SHP77 treated with DMSO at 0.1 percent for 48 hours (cell line): Measurements from ENCODE around the gene DMWD.

ENCODE experiments used
- DNase-seq: peaks from one replicate; lab custom pipeline; 2025; lab: John Stamatoyannopoulos, UW

Gene DMWD

GRCh38 chr19:45770192-45771101 lies 22.2 kb downstream of the DMWD start:
- peak; percentile 95 for DNase-seq

GRCh38 chr19:45769821-45770191 lies 22.8 kb downstream of the DMWD start:
- no peak for DNase-seq

- DNase-seq = peak; percentile 83
Measured at GRCh38 chr19:45768984-45769782, 23.5 kb downstream of the DMWD start, which contains the start of gene SIX5. SIX5 (minus strand) TSS chr19:45769252; CDS start chr19:45768844, 408 bp downstream.

- DNase-seq = no peak
Measured at GRCh38 chr19:45768655-45768983, 24.0 kb downstream of the DMWD start.

GRCh38 chr19:45767881-45768654 lies 24.6 kb downstream of the DMWD start:
- DNase-seq = no peak

GRCh38 chr19:45767410-45767880 lies 25.2 kb downstream of the DMWD start:
- DNase-seq = no peak

- no peak for DNase-seq
Measured at GRCh38 chr19:45766869-45767346, 25.7 kb downstream of the DMWD start.

- DNase-seq = no peak
Measured at GRCh38 chr19:45766296-45766868, 26.3 kb downstream of the DMWD start.

- DNase-seq = no peak
Measured at GRCh38 chr19:45765702-45766295, 26.8 kb downstream of the DMWD start.

GRCh38 chr19:45764945-45765701 lies 27.5 kb downstream of the DMWD start:
- no peak for DNase-seq

GRCh38 chr19:45764475-45764874 lies 28.2 kb downstream of the DMWD start:
- DNase-seq = no peak

GRCh38 chr19:45763691-45764294 lies 28.9 kb downstream of the DMWD start:
- DNase-seq = no peak

GRCh38 chr19:45762870-45763631 lies 29.6 kb downstream of the DMWD start:
- no peak for DNase-seq

- DNase-seq = no peak
Measured at GRCh38 chr19:45761714-45762113, 30.9 kb downstream of the DMWD start.

GRCh38 chr19:45758921-45759320 lies 33.7 kb downstream of the DMWD start:
- no peak for DNase-seq

GRCh38 chr19:45757695-45758094 lies 35.0 kb downstream of the DMWD start:
- no peak for DNase-seq

GRCh38 chr19:45754323-45754722 lies 38.3 kb downstream of the DMWD start:
- DNase-seq = no peak

GRCh38 chr19:45753548-45753947 lies 39.1 kb downstream of the DMWD start:
- DNase-seq = no peak

GRCh38 chr19:45752639-45753038 lies 40.0 kb downstream of the DMWD start:
- no peak for DNase-seq
